Hepatocyte (in vitro differentiated cells): ENCODE data around the gene ACTR3.
"Not testable (repeated sequence)": the region's sequence is repeated elsewhere in the genome, so short reads cannot be mapped to it uniquely, and the experiment has no call there.

ENCODE experiments used
- EZH2 ChIP-seq: fragments of 200-600 bp; sonication (generic); IDR thresholded peaks from 2 replicates; pipeline ENCODE4 v1.6.1; 2016; ENCODE audit warnings: antibody characterized with exemption, mild to moderate bottlenecking, borderline replicate concordance
- EZH2phosphoT487 ChIP-seq: fragments of 200-600 bp; sonication (generic); IDR thresholded peaks from one replicate; pipeline ENCODE4 v1.6.1; 2018; ENCODE audit warnings: antibody characterized with exemption, mild to moderate bottlenecking, low read depth, moderate library complexity; ENCODE audit not compliant: unreplicated experiment, severe bottlenecking
- TF ChIP-seq, protein P1 (sequence below): fragments of 200-600 bp; sonication (generic); IDR thresholded peaks from 2 replicates; pipeline ENCODE4 v1.5.1; 2016; ENCODE audit warnings: antibody characterized with exemption, mild to moderate bottlenecking; ENCODE audit not compliant: poor library complexity

- TF ChIP-seq, protein P1, sequence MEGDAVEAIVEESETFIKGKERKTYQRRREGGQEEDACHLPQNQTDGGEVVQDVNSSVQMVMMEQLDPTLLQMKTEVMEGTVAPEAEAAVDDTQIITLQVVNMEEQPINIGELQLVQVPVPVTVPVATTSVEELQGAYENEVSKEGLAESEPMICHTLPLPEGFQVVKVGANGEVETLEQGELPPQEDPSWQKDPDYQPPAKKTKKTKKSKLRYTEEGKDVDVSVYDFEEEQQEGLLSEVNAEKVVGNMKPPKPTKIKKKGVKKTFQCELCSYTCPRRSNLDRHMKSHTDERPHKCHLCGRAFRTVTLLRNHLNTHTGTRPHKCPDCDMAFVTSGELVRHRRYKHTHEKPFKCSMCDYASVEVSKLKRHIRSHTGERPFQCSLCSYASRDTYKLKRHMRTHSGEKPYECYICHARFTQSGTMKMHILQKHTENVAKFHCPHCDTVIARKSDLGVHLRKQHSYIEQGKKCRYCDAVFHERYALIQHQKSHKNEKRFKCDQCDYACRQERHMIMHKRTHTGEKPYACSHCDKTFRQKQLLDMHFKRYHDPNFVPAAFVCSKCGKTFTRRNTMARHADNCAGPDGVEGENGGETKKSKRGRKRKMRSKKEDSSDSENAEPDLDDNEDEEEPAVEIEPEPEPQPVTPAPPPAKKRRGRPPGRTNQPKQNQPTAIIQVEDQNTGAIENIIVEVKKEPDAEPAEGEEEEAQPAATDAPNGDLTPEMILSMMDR = not testable (repeated sequence)
- TF ChIP-seq EZH2, EZH2phosphoT487: not testable (repeated sequence)
Measured at GRCh38 chr2:113945784-113946183, 55.9 kb downstream of the ACTR3 start.
